A549 (cell line): ENCODE measurements around the gene OR2AK2. TPM values are rescaled to one million over a fixed set of nuclear protein-coding genes. Genes with fewer than 3 reads are reported as not detected.

Experiments used
- ATAC-seq, 2 experiments: fragments of 200-7000 bp in 1 of 2; fragments of >200 bp in 1 of 2; cut with Nextera tagmentation in 1 of 2; cut with Tn5 transposase in 1 of 2; 3 replicates each; pipeline versions ENCODE4 v1.8.0 to v1.9.1; 2018 to 2020; ENCODE audit warnings: mild to moderate bottlenecking in 1 of 2, moderate library complexity in 1 of 2
- CTCF ChIA-PET: fragments of 300-600 bp; sonication (Branson Sonifier 250); formaldehyde crosslinking; extraction: SDS; loops from one replicate; lab custom pipeline; 2021; ENCODE audit warnings: antibody characterized with exemption, inconsistent platforms; lab: Yijun Ruan, JAX
- POLR2A ChIA-PET: fragments of 350-600 bp; formaldehyde crosslinking; extraction: SDS; loops from one replicate; lab custom pipeline; 2021; ENCODE audit warnings: antibody characterized with exemption, inconsistent platforms; lab: Yijun Ruan, JAX
- DNase-seq, 2 experiments: peaks; one replicate each; pipeline versions ENCODE4 v3.0.0 to v3.0.0-alpha.2; 2011 to 2016; ENCODE audit warnings: low read depth in 1 of 2, low spot score in 1 of 2
- FAIRE-seq: peaks from 2 replicates; lab custom pipeline; 2011; peaks lifted over from hg19 to GRCh38; lab: Jason Lieb, UNC
- H3K27ac ChIP-seq, 2 experiments: fragments of >200 bp; sonication (Bioruptor Twin); formaldehyde crosslinking; 3 replicates each; pipeline ENCODE4 v1.5.1; 2016 to 2017
- H3K4me1 ChIP-seq: fragments of >200 bp; sonication (Bioruptor Twin); formaldehyde crosslinking; 3 replicates; pipeline ENCODE4 v1.6.1; 2016
- H3K4me2 ChIP-seq: fragments of >200 bp; sonication (Bioruptor Twin); formaldehyde crosslinking; 3 replicates; pipeline ENCODE4 v1.6.1; 2016
- H3K4me3 ChIP-seq: fragments of >200 bp; sonication (Bioruptor Twin); formaldehyde crosslinking; 3 replicates; pipeline ENCODE4 v1.5.1; 2016
- H3K9me3 ChIP-seq: fragments of >200 bp; sonication (Bioruptor Twin); formaldehyde crosslinking; 3 replicates; pipeline ENCODE4 v1.6.1; 2016
- ATOH8 ChIP-seq: fragments of 250-450 bp; sonication (Bioruptor Pico); IDR thresholded peaks from 2 replicates; pipeline ENCODE4 v1.5.0; 2020; ENCODE audit warnings: low read depth, mild to moderate bottlenecking, moderate library complexity
- BCL3 ChIP-seq: fragments of >200 bp; sonication (Bioruptor Twin); formaldehyde crosslinking; IDR thresholded peaks from 3 replicates; pipeline ENCODE4 v1.6.1; 2016
- BHLHE40 ChIP-seq: IDR thresholded peaks from 2 replicates; pipeline ENCODE4 v1.6.1; 2012; ENCODE audit warnings: low read depth, low read length, inconsistent platforms
- EHMT2 ChIP-seq: fragments of 200-600 bp; sonication (generic); IDR thresholded peaks from 2 replicates; pipeline ENCODE4 v1.6.1; 2016; ENCODE audit warnings: antibody characterized with exemption, low read depth, mild to moderate bottlenecking, moderate library complexity
- EP300 ChIP-seq, 2 experiments: fragments of >200 bp; sonication (Bioruptor Twin); formaldehyde crosslinking; IDR thresholded peaks; 2 replicates in 1 of 2; 3 replicates in 1 of 2; pipeline ENCODE4 v1.6.1; 2016 to 2017
- FOSL2 ChIP-seq, 2 experiments: fragments of 450-650 bp in 1 of 2; fragments of >200 bp in 1 of 2; sonication (Bioruptor Twin) in 1 of 2; formaldehyde crosslinking; IDR thresholded peaks; 2 replicates each; pipeline versions ENCODE4 v1.5.0 to v1.6.1; 2016 to 2020; ENCODE audit warnings: mild to moderate bottlenecking in 1 of 2, moderate library complexity in 1 of 2
- FOXS1 ChIP-seq: fragments of 250-450 bp; sonication (Bioruptor Pico); IDR thresholded peaks from 2 replicates; pipeline ENCODE4 v1.5.0; 2020; ENCODE audit warnings: mild to moderate bottlenecking, moderate library complexity
- HEYL ChIP-seq: fragments of 250-450 bp; sonication (Bioruptor Pico); IDR thresholded peaks from 2 replicates; pipeline ENCODE4 v1.8.0; 2021; ENCODE audit warnings: mild to moderate bottlenecking, moderate library complexity
- HOXA7 ChIP-seq: fragments of 250-450 bp; sonication (Bioruptor Pico); IDR thresholded peaks from 2 replicates; pipeline ENCODE4 v1.5.0; 2020; ENCODE audit warnings: mild to moderate bottlenecking, moderate library complexity
- JUNB ChIP-seq: fragments of >200 bp; sonication (Bioruptor Twin); formaldehyde crosslinking; IDR thresholded peaks from 2 replicates; pipeline ENCODE4 v1.6.1; 2016
- KDM1A ChIP-seq: fragments of 200-600 bp; sonication (generic); IDR thresholded peaks from 2 replicates; pipeline ENCODE4 v1.6.1; 2016; ENCODE audit warnings: low read depth, mild to moderate bottlenecking
- MAFK ChIP-seq: fragments of 450-650 bp; IDR thresholded peaks from 2 replicates; pipeline ENCODE4 v1.6.1; 2014; ENCODE audit not compliant: partially characterized antibody
- MYC ChIP-seq: IDR thresholded peaks from 2 replicates; pipeline ENCODE4 v1.6.1; 2012; ENCODE audit warnings: mild to moderate bottlenecking, inconsistent platforms, low read length, improper control_type of control experiment, borderline replicate concordance
- NR3C1 ChIP-seq: fragments of >200 bp; sonication (Bioruptor Twin); formaldehyde crosslinking; IDR thresholded peaks from 3 replicates; pipeline ENCODE4 v1.6.1; 2017
- PBX3 ChIP-seq: IDR thresholded peaks from 2 replicates; pipeline ENCODE4 v1.6.1; 2012
- POLR2AphosphoS2 ChIP-seq: conservative IDR thresholded peaks from 2 replicates; pipeline ENCODE4 v1.6.1; 2012; ENCODE audit warnings: low read length, improper control_type of control experiment, inconsistent platforms
- SMC3 ChIP-seq: fragments of >200 bp; sonication (Bioruptor Twin); formaldehyde crosslinking; IDR thresholded peaks from 3 replicates; pipeline ENCODE4 v1.6.1; 2018; ENCODE audit warnings: inconsistent platforms
- ZC3H11A ChIP-seq: fragments of 450-650 bp; IDR thresholded peaks from 2 replicates; pipeline ENCODE4 v1.6.1; 2014; ENCODE audit warnings: antibody characterized with exemption, mild to moderate bottlenecking
- ZFP36 ChIP-seq: fragments of 450-650 bp; IDR thresholded peaks from 2 replicates; pipeline ENCODE4 v1.6.1; 2014; ENCODE audit warnings: borderline replicate concordance; ENCODE audit not compliant: partially characterized antibody
- ZSCAN20 ChIP-seq: fragments of 250-450 bp; sonication (Bioruptor Pico); IDR thresholded peaks from 2 replicates; pipeline ENCODE4 v1.8.0; 2022; ENCODE audit warnings: mild to moderate bottlenecking, moderate library complexity
- WGBS: methylation state at CpG from one replicate; pipeline ENCODE4 v1.1.6; 2017; ENCODE audit errors: missing lambda C conversion rate; 5-methylcytosine and 5-hydroxymethylcytosine counted together
- polyA plus RNA-seq, 4 experiments: library from polyadenylated mRNA; depleted of rRNA in 3 of 4; stranded (reverse); fragments of >200 nt; fragmentation: RNase III in 1 of 4; extraction: RNeasy Plus Mini Kit Qiagen cat#74134 plus additional on column Dnase treatment in 1 of 4; gene quantifications; 2 replicates in 3 of 4; 3 replicates in 1 of 4; pipeline ENCODE4 v1.2.3, GENCODE V29; 2011 to 2017
- TF ChIP-seq, protein P1 (sequence below): fragments of 450-650 bp; IDR thresholded peaks from 2 replicates; pipeline ENCODE4 v1.6.1; 2014; ENCODE audit warnings: antibody characterized with exemption

Gene OR2AK2
- polyA plus RNA-seq, 2 of the 4 experiments (the other 2 are of a cell fraction), result not detected

GRCh38 chr1:247919952-247920351, 45.1 kb upstream of the OR2AK2 start, which contains the start of gene OR2T8 (continued):
- TF ChIP-seq, protein P1, sequence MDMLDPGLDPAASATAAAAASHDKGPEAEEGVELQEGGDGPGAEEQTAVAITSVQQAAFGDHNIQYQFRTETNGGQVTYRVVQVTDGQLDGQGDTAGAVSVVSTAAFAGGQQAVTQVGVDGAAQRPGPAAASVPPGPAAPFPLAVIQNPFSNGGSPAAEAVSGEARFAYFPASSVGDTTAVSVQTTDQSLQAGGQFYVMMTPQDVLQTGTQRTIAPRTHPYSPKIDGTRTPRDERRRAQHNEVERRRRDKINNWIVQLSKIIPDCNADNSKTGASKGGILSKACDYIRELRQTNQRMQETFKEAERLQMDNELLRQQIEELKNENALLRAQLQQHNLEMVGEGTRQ, result no peak
- TF ChIP-seq HOXA7 (CRISPR knock-in tag) (no peak), EHMT2 (no peak), KDM1A (no peak), EP300 (IDR thresholded peaks at IDR 0.05) (no peak)
- TF ChIP-seq, all 56 proteins: peak for 0

DNA sequence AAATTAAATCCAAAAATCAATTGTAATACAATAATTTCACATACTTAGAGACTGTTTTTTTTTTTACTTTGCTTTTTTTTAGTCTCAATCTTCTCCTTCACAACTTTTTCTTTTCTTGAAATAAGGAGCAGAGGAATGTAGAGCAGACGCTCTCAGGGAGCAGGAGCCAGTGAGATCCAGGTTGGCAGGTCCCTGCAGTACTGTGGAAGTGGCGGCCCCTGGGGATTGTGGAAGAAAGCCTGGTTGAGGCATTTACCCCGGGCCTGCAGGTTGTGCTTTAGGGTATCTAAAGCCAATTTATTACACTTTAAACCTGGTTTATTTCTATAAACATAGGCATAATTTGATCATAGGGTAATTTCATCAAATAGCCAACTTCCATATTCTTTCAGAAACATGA, 41.1 kb upstream of the OR2AK2 start:
- POLR2A ChIA-PET, result no interaction called here
- no peak for FAIRE-seq
- ATAC-seq, result no peak

GRCh38 chr1:247924868-247925267, 40.2 kb upstream of the OR2AK2 start, which contains the start of gene OR2AJ1:
OR2AJ1 (plus strand) TSS chr1:247924889; CDS start chr1:247933769, 8,880 bp downstream.
- no peak for FAIRE-seq
- CTCF ChIA-PET, result no interaction called here
- DNase-seq, result no peak
- H3K4me2 ChIP-seq, result no peak within 1 kb of the TSS
- no peak for TF ChIP-seq JUNB
- no peak for TF ChIP-seq ATOH8 (CRISPR knock-in tag)
- TF ChIP-seq ZC3H11A, result no peak
- no peak for TF ChIP-seq MAFK
- TF ChIP-seq EP300 (IDR thresholded peaks at IDR 0.05), result no peak
- TF ChIP-seq PBX3, result no peak
- no peak for TF ChIP-seq ZFP36
- TF ChIP-seq POLR2AphosphoS2, result no peak
- no peak for TF ChIP-seq BHLHE40
- no peak for TF ChIP-seq MYC
- no peak for TF ChIP-seq NR3C1
- TF ChIP-seq KDM1A, result no peak
- TF ChIP-seq SMC3, result no peak
- no peak for TF ChIP-seq HOXA7 (CRISPR knock-in tag)
- TF ChIP-seq FOSL2 (IDR thresholded peaks at IDR 0.05), result no peak
- no peak for TF ChIP-seq FOSL2 (CRISPR knock-in tag; IDR thresholded peaks at IDR 0.05)
- no peak within 1 kb of the TSS for H3K27ac ChIP-seq
- ATAC-seq, result no peak
- WGBS, result 7% methylated on average over 9 of the region's 9 CpGs
- no peak within 1 kb of the TSS for H3K4me3 ChIP-seq
- H3K9me3 ChIP-seq, result no peaks in the 10 kb centered on the region
- no peaks in the 10 kb centered on the region for H3K4me1 ChIP-seq
- POLR2A ChIA-PET, result no interaction called here

More for the DNA sequence above, 41.1 kb upstream of the OR2AK2 start:
- CTCF ChIA-PET, result no interaction called here
- H3K4me1 ChIP-seq, result no peaks in the 10 kb centered on the region
- no peak for DNase-seq
- H3K9me3 ChIP-seq, result no peaks in the 10 kb centered on the region
- no peak overlapping the region for H3K27ac ChIP-seq
- no peak overlapping the region for H3K4me3 ChIP-seq
- TF ChIP-seq FOXS1 (CRISPR knock-in tag) (no peak), ZSCAN20 (CRISPR knock-in tag) (no peak), BCL3 (no peak), FOSL2 (IDR thresholded peaks at IDR 0.05) (no peak), FOSL2 (CRISPR knock-in tag; IDR thresholded peaks at IDR 0.05) (no peak), HEYL (CRISPR knock-in tag) (no peak)
- 10% methylated on average over 3 of the region's 3 CpGs for WGBS
- no peak overlapping the region for H3K4me2 ChIP-seq
